PC-9 (cell line): ENCODE results near the gene MIS12. TPM values are rescaled to one million over a fixed set of nuclear protein-coding genes. Genes with fewer than 3 reads are reported as not detected.

ENCODE experiments used
- BruUV-seq: library from RNA; stranded (reverse); fragments of 400-500 nt; replicated peaks from 2 replicates; lab custom pipeline; 2021; lab: Mats Ljungman, UMichigan
- CTCF ChIA-PET: fragments of 300-600 bp; sonication (Branson Sonifier 250); formaldehyde crosslinking; loops from one replicate; lab custom pipeline; 2022; ENCODE audit warnings: antibody characterized with exemption; lab: Charles Lee
- POLR2A ChIA-PET: fragments of 300-600 bp; sonication (Branson Sonifier 250); formaldehyde crosslinking; loops from one replicate; lab custom pipeline; 2022; ENCODE audit warnings: antibody characterized with exemption; ENCODE audit not compliant: unreplicated experiment; lab: Charles Lee
- DNase-seq, 2 experiments: peaks; one replicate each; pipeline versions ENCODE4 v3.0.0 to v3.0.0-alpha.2; 2015 to 2022; ENCODE audit warnings: mixed read lengths in 1 of 2
- H2AFZ ChIP-seq: fragments of 200-600 bp; sonication (generic); 2 replicates; pipeline ENCODE4 v1.8.1; 2017; ENCODE audit warnings: antibody characterized with exemption
- H3F3A ChIP-seq: fragments of 200-600 bp; sonication (generic); 2 replicates; pipeline ENCODE4 v1.8.1; 2017; ENCODE audit warnings: antibody characterized with exemption, mild to moderate bottlenecking, low read depth; ENCODE audit not compliant: insufficient read depth
- H3K27ac ChIP-seq: fragments of 200-600 bp; sonication (generic); 2 replicates; pipeline ENCODE4 v1.6.1; 2016; ENCODE audit warnings: mixed run types
- H3K27me3 ChIP-seq: fragments of 200-600 bp; sonication (generic); 2 replicates; pipeline ENCODE4 v1.6.1; 2016; ENCODE audit warnings: low read depth, mixed run types; ENCODE audit not compliant: insufficient read depth
- H3K36me3 ChIP-seq: fragments of 200-600 bp; sonication (generic); 2 replicates; pipeline ENCODE4 v1.6.1; 2016; ENCODE audit warnings: low read depth, mixed run types
- H3K4me1 ChIP-seq: fragments of 200-600 bp; sonication (generic); replicated peaks from 2 replicates; pipeline ENCODE4 v1.6.1; 2016; ENCODE audit warnings: mixed run types; ENCODE audit not compliant: insufficient read depth
- H3K4me2 ChIP-seq: fragments of 200-600 bp; sonication (generic); 2 replicates; pipeline ENCODE4 v1.6.1; 2017; ENCODE audit warnings: mixed run types
- H3K4me3 ChIP-seq: fragments of 200-600 bp; sonication (generic); 2 replicates; pipeline ENCODE4 v1.6.1; 2016; ENCODE audit warnings: mixed run types
- H3K79me2 ChIP-seq: fragments of 200-600 bp; sonication (generic); 2 replicates; pipeline ENCODE4 v1.6.1; 2017; ENCODE audit warnings: low read depth, mixed run types
- H3K9me2 ChIP-seq: fragments of 200-600 bp; sonication (generic); 2 replicates; pipeline ENCODE4 v1.8.1; 2017; ENCODE audit warnings: mild to moderate bottlenecking; ENCODE audit not compliant: insufficient read depth
- H3K9me3 ChIP-seq: fragments of 200-600 bp; sonication (generic); 2 replicates; pipeline ENCODE4 v1.8.1; 2016; ENCODE audit warnings: low read depth; ENCODE audit not compliant: insufficient read depth
- H4K20me1 ChIP-seq: fragments of 200-600 bp; sonication (generic); 2 replicates; pipeline ENCODE4 v1.8.1; 2017; ENCODE audit not compliant: insufficient read depth
- CTCF ChIP-seq: fragments of 200-600 bp; sonication (generic); conservative IDR thresholded peaks from 2 replicates; pipeline ENCODE4 v1.6.1; 2017; ENCODE audit warnings: mixed run types, antibody characterized with exemption, mild to moderate bottlenecking, moderate library complexity
- EZH2 ChIP-seq: fragments of 200-600 bp; sonication (generic); IDR thresholded peaks from 2 replicates; pipeline ENCODE4 v1.8.0; 2017; ENCODE audit warnings: antibody characterized with exemption, low read depth
- intact Hi-C: fragments of 100-400 bp; cut with micrococcal nuclease; formaldehyde crosslinking; loops from one replicate; pipeline ENCODE4 v1.10.0; 2022; ENCODE audit not compliant: unreplicated experiment
- total RNA-seq: library from RNA; stranded (reverse); gene quantifications from 2 replicates; pipeline ENCODE4 v1.2.3, GENCODE V29; 2021

The MIS12 gene
- total RNA-seq, 1 experiment from 2014 or later, result 19.5 TPM

DNA sequence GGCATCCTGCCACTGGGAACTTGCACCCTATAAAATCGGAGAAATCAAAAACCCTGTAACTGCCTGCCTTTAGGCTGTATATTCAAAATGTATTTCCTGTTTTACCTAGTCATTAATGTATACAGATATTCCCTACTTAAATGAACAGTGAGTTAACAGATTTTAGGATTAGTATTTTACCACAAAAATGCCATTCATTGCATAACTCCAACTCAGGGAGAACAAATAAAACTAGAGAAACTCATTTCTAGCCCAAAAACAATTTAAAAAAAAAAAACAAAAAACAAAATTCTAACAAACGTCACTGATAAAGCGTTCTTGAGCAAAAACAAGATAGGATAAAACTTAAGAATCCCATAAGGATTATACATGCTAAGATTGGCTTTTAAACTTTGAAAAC lies 13.9 kb upstream of the MIS12 start:
- Histone ChIP-seq H3K4me3 (no peak overlapping the region), H3K27me3 (no peaks in the 10 kb centered on the region), H3K4me1 (0 out of 2 replicates have a peak, but pooled peaks cover 4% of the 10 kb centered on the region), H3K9me2 (no peaks in the 10 kb centered on the region), H4K20me1 (peaks cover 13% of the 10 kb centered on the region; the same call in 1 of the 2 replicates), H3K27ac (0 out of 2 replicates have a peak overlapping the region, but pooled peaks have one; percentile 1), H3K9me3 (no peaks in the 10 kb centered on the region), H2AFZ (no peak overlapping the region), H3K4me2 (no peak overlapping the region), H3K79me2 (peaks cover 11% of the 10 kb centered on the region), H3K36me3 (peaks cover 27% of the 10 kb centered on the region), H3F3A (peaks cover 24% of the 10 kb centered on the region)
- CTCF ChIA-PET, result no interaction called here
- intact Hi-C loops, result no loop called here
- no peak for TF ChIP-seq CTCF
- TF ChIP-seq EZH2, result no peak
- POLR2A ChIA-PET, result no interaction called here
- no peak for DNase-seq
- BruUV-seq, result no TSS peak

DNA sequence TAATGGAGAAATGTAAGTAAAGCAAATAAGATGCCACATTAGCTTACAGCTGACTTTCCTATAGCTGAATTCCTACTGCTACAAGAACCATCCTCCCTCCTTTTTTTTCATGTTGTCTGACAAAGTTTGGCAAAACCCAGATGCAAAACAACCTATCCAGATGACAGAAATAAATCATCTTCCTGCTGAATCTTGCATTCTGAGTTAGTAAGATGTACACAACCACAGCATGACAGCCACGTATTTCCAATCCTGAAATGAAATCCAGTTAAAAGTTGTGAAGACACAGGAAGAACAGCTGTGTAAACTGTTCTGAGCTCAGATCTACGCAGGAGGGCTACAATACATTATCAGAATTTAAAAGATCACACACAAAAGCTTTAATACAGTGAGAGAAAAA lies 12.5 kb upstream of the MIS12 start:
- Histone ChIP-seq H3K4me3 (no peak overlapping the region), H4K20me1 (peaks cover 11% of the 10 kb centered on the region; the same call in 1 of the 2 replicates), H3F3A (peaks cover 24% of the 10 kb centered on the region), H2AFZ (no peak overlapping the region), H3K27ac (no peak overlapping the region), H3K79me2 (no peaks in the 10 kb centered on the region), H3K4me1 (0 out of 2 replicates have a peak, but pooled peaks cover 4% of the 10 kb centered on the region), H3K9me2 (no peaks in the 10 kb centered on the region), H3K4me2 (no peak overlapping the region), H3K36me3 (peaks cover 39% of the 10 kb centered on the region), H3K27me3 (no peaks in the 10 kb centered on the region), H3K9me3 (no peaks in the 10 kb centered on the region)
- BruUV-seq, result no TSS peak
- TF ChIP-seq CTCF (no peak), EZH2 (no peak)
- POLR2A ChIA-PET, result interaction anchor here (0.6 kb wide), 1 partner anchor 365 kb away, joined by 3 read pairs; no protein-coding TSS in a partner anchor
- CTCF ChIA-PET, result no interaction called here
- intact Hi-C loops, result no loop called here
- no peak for DNase-seq

- peaks cover 63% of the 10 kb centered on the region for H3K36me3 ChIP-seq
- TF ChIP-seq CTCF (no peak), EZH2 (no peak)
Observed at GRCh38 chr17:5478992-5479391, 7.4 kb upstream of the MIS12 start.

More at GRCh38 chr17:5478992-5479391, 7.4 kb upstream of the MIS12 start:
- Histone ChIP-seq H3K79me2 (peaks cover 11% of the 10 kb centered on the region), H3K27ac (no peak overlapping the region), H2AFZ (no peak overlapping the region), H3K4me2 (no peak overlapping the region), H3K4me1 (no peaks in the 10 kb centered on the region), H3K4me3 (no peak overlapping the region), H4K20me1 (peaks cover 15% of the 10 kb centered on the region; the same call in 1 of the 2 replicates), H3K27me3 (no peaks in the 10 kb centered on the region), H3K9me2 (no peaks in the 10 kb centered on the region), H3F3A (peaks cover 9% of the 10 kb centered on the region; the same call in 1 of the 2 replicates), H3K9me3 (no peaks in the 10 kb centered on the region)
- DNase-seq, result no peak
- no TSS peak for BruUV-seq
- POLR2A ChIA-PET, result no interaction called here
- CTCF ChIA-PET, result no interaction called here
- intact Hi-C loops, result no loop called here
